Measurements from ENCODE around the gene MIS18A. TPM values are rescaled to one million over a fixed set of nuclear protein-coding genes. Genes with fewer than 3 reads are reported as not detected.

Gene MIS18A
- total and polyA plus RNA-seq, 4 donors, result 1.1 to 10.1 (median 2.6) TPM

GRCh38 chr21:32312976-32313375 is 34.1 kb upstream of the MIS18A start:
- WGBS, result 95% methylated on average over 6 of the region's 6 CpGs
- peaks cover 6 to 39% (median 18%) of the 10 kb centered on the region in 4 donors for H3K36me3 ChIP-seq (ENCODE audit: control insufficient read depth in 4 of 4, insufficient read depth in 3 of 4, low read depth in 1 of 4, low read length in 3 of 4)
- no peaks in the 10 kb centered on the region for H3K27me3 ChIP-seq (ENCODE audit: control insufficient read depth in 4 of 4, insufficient read depth in 4 of 4, low read length in 3 of 4)
- H3K4me1 ChIP-seq (ENCODE audit: control insufficient read depth in 4 of 4, insufficient read depth in 4 of 4, low read length in 3 of 4), result no peaks in the 10 kb centered on the region
- no peak overlapping the region for H3K4me3 ChIP-seq (ENCODE audit: low read depth in 1 of 3, low read length in 3 of 3)
- H3K27ac ChIP-seq (ENCODE audit: low read depth in 1 of 2, low read length in 2 of 2), result no peak overlapping the region
- H3K9me3 ChIP-seq (ENCODE audit: control insufficient read depth in 4 of 4, low read length in 3 of 4), result no peaks in the 10 kb centered on the region
- no peak overlapping the region for H3K9ac ChIP-seq (ENCODE audit: low read depth in 1 of 2, low read length in 2 of 2)
- no peak for TF ChIP-seq HNF4G (IDR thresholded peaks at IDR 0.05)
- no peak for TF ChIP-seq ZBTB33 (IDR thresholded peaks at IDR 0.05)
- no peak for TF ChIP-seq SP1 (IDR thresholded peaks at IDR 0.05)
- TF ChIP-seq YY1 (IDR thresholded peaks at IDR 0.05), result no peak
- TF ChIP-seq RAD21 (IDR thresholded peaks at IDR 0.05), result no peak
- TF ChIP-seq CTCF (IDR thresholded peaks at IDR 0.05; ENCODE audit: low read depth, low read length, missing input control), result no peak
- no peak for TF ChIP-seq MAX (IDR thresholded peaks at IDR 0.05)
- TF ChIP-seq JUND (IDR thresholded peaks at IDR 0.05), result no peak
- no peak for TF ChIP-seq EGR1 (IDR thresholded peaks at IDR 0.05; ENCODE audit: low read depth in 2 of 2)
- TF ChIP-seq TAF1 (conservative IDR thresholded peaks at IDR 0.05), result no peak
- no peak for TF ChIP-seq REST (IDR thresholded peaks at IDR 0.05)
- TF ChIP-seq NR2F2 (IDR thresholded peaks at IDR 0.05), result no peak
- DNase-seq (ENCODE audit: low spot score), result no peak

- no peak overlapping the region for H3K9ac ChIP-seq (ENCODE audit: low read depth in 1 of 2, low read length in 2 of 2)
- 96% methylated on average over 5 of the region's 5 CpGs for WGBS
- no peaks in the 10 kb centered on the region for H3K27me3 ChIP-seq (ENCODE audit: control insufficient read depth in 4 of 4, insufficient read depth in 4 of 4, low read length in 3 of 4)
- H3K36me3 ChIP-seq (ENCODE audit: control insufficient read depth in 4 of 4, insufficient read depth in 3 of 4, low read depth in 1 of 4, low read length in 3 of 4), result peaks cover 4 to 32% (median 15%) of the 10 kb centered on the region in 4 donors
- H3K4me1 ChIP-seq (ENCODE audit: control insufficient read depth in 4 of 4, insufficient read depth in 4 of 4, low read length in 3 of 4), result no peaks in the 10 kb centered on the region
- no peaks in the 10 kb centered on the region for H3K9me3 ChIP-seq (ENCODE audit: control insufficient read depth in 4 of 4, low read length in 3 of 4)
- H3K4me3 ChIP-seq (ENCODE audit: low read depth in 1 of 3, low read length in 3 of 3), result no peak overlapping the region
- no peak for DNase-seq (ENCODE audit: low spot score)
- no peak overlapping the region for H3K27ac ChIP-seq (ENCODE audit: low read depth in 1 of 2, low read length in 2 of 2)
- TF ChIP-seq ZBTB33 (IDR thresholded peaks at IDR 0.05) (no peak), RAD21 (IDR thresholded peaks at IDR 0.05) (no peak), JUND (IDR thresholded peaks at IDR 0.05) (no peak), REST (IDR thresholded peaks at IDR 0.05) (no peak), YY1 (IDR thresholded peaks at IDR 0.05) (no peak), FOXA2 (IDR thresholded peaks at IDR 0.05) (no peak), ATF3 (IDR thresholded peaks at IDR 0.05) (no peak), SP1 (IDR thresholded peaks at IDR 0.05) (no peak), EGR1 (IDR thresholded peaks at IDR 0.05; ENCODE audit: low read depth in 2 of 2) (no peak), RXRA (IDR thresholded peaks at IDR 0.05) (no peak), FOXA1 (IDR thresholded peaks at IDR 0.05) (no peak), HNF4G (IDR thresholded peaks at IDR 0.05) (no peak), GABPA (IDR thresholded peaks at IDR 0.05 in 1 of 2, conservative IDR thresholded peaks at IDR 0.05 in 1 of 2) (no peak)
Measured at GRCh38 chr21:32312326-32312725, 33.5 kb upstream of the MIS18A start.

All from liver (tissue), 9 donors.